Activated effector memory CD4-positive, alpha-beta T cell treated with Interleukin-2 at 50 U/mL for 16 hours (primary cell): ENCODE data around the gene SETDB2.

Experiments used
- DNase-seq: peaks from one replicate; pipeline ENCODE4 v3.0.0-alpha.2; 2020

Gene SETDB2

GRCh38 chr13:49443704-49444523 lies at the start of gene SETDB2, which contains the start of gene CAB39L:
SETDB2 (plus strand) TSS chr13:49444274; CDS start chr13:49451894, 7,620 bp downstream.
CAB39L (minus strand) TSS chr13:49444064; CDS start chr13:49382910, 61,154 bp downstream.
- peak; percentile 99 for DNase-seq

- no peak for DNase-seq
These were observed 48.6 kb upstream of the SETDB2 start for GRCh38 chr13:49395451-49395865.

- no peak for DNase-seq
These were observed 48.1 kb upstream of the SETDB2 start for GRCh38 chr13:49395878-49396380.

- no peak for DNase-seq
These were observed 44.1 kb upstream of the SETDB2 start for GRCh38 chr13:49399801-49400472.

- DNase-seq = no peak
These were observed 43.1 kb upstream of the SETDB2 start for GRCh38 chr13:49400755-49401659.

- DNase-seq = no peak
These were observed 39.9 kb upstream of the SETDB2 start for GRCh38 chr13:49403996-49404702.

GRCh38 chr13:49404703-49405020 lies 39.4 kb upstream of the SETDB2 start:
- DNase-seq = no peak

- no peak for DNase-seq
These were observed 37.0 kb upstream of the SETDB2 start for GRCh38 chr13:49407068-49407467.

- DNase-seq = no peak
These were observed 36.1 kb upstream of the SETDB2 start for GRCh38 chr13:49407936-49408335.

- DNase-seq = no peak
These were observed 35.1 kb upstream of the SETDB2 start for GRCh38 chr13:49409008-49409407.

- DNase-seq = no peak
These were observed 34.1 kb upstream of the SETDB2 start for GRCh38 chr13:49410006-49410405.

GRCh38 chr13:49410477-49410876 lies 33.6 kb upstream of the SETDB2 start:
- DNase-seq = no peak

- no peak for DNase-seq
These were observed 32.7 kb upstream of the SETDB2 start for GRCh38 chr13:49411353-49411752.

- no peak for DNase-seq
These were observed 31.3 kb upstream of the SETDB2 start for GRCh38 chr13:49412749-49413148.

- no peak for DNase-seq
These were observed 26.9 kb upstream of the SETDB2 start for GRCh38 chr13:49417161-49417560.

GRCh38 chr13:49418206-49418605 lies 25.9 kb upstream of the SETDB2 start:
- DNase-seq = no peak

GRCh38 chr13:49419276-49419675 lies 24.8 kb upstream of the SETDB2 start:
- no peak for DNase-seq

- no peak for DNase-seq
These were observed 22.7 kb upstream of the SETDB2 start for GRCh38 chr13:49421391-49421790.

GRCh38 chr13:49424011-49424560 lies 20.0 kb upstream of the SETDB2 start:
- DNase-seq = no peak

- no peak for DNase-seq
These were observed 15.9 kb upstream of the SETDB2 start for GRCh38 chr13:49428041-49428763.

- DNase-seq = no peak
These were observed 15.0 kb upstream of the SETDB2 start for GRCh38 chr13:49429121-49429520.
